HG03432 (cell line): ENCODE results near the gene LARP4B.

Experiments used
- ATAC-seq: cut with Tn5 transposase; IDR thresholded peaks from one replicate; pipeline ENCODE4 v1.9.1; 2021; ENCODE audit warnings: mild to moderate bottlenecking, moderate library complexity; ENCODE audit not compliant: unreplicated experiment

The LARP4B gene

DNA sequence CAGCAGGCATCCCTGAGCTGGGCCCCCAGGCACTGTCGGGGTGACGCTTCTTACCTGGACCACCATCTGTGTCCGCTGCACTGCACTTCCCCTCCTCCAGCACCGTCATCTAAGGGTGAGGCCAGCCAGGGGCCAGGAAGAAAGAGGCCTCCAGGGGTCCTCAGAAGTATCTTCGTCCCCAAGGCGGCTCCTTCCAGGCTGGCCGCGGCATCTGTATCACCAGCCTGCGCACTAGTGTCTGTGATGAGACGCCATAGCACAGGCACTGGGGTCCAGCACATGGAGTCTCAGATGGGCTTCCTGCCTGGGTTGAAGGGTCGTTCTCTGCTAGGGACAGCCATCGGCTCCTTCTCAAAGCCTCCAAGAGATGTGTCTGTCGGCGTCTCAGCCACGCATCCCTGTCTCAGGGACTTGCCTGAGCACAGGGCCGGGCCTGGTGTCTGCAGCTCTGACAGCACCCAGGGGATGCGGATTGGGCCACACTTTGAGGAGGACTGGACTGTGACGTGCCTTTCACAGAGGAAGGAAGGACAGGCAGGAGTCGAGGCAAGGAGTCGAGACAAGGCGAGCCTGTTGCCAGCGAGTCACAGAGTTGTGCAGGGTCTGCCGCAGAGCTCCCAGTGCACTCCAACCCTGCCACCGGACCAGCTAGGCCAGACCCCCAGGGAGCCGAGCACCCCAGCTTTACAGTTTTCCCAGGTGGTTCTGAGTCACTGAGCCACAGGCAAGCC lies 140.5 kb downstream of the LARP4B start:
- ATAC-seq, result no peak

- no peak for ATAC-seq
Measured at GRCh38 chr10:789831-790701, 141.4 kb downstream of the LARP4B start.

DNA sequence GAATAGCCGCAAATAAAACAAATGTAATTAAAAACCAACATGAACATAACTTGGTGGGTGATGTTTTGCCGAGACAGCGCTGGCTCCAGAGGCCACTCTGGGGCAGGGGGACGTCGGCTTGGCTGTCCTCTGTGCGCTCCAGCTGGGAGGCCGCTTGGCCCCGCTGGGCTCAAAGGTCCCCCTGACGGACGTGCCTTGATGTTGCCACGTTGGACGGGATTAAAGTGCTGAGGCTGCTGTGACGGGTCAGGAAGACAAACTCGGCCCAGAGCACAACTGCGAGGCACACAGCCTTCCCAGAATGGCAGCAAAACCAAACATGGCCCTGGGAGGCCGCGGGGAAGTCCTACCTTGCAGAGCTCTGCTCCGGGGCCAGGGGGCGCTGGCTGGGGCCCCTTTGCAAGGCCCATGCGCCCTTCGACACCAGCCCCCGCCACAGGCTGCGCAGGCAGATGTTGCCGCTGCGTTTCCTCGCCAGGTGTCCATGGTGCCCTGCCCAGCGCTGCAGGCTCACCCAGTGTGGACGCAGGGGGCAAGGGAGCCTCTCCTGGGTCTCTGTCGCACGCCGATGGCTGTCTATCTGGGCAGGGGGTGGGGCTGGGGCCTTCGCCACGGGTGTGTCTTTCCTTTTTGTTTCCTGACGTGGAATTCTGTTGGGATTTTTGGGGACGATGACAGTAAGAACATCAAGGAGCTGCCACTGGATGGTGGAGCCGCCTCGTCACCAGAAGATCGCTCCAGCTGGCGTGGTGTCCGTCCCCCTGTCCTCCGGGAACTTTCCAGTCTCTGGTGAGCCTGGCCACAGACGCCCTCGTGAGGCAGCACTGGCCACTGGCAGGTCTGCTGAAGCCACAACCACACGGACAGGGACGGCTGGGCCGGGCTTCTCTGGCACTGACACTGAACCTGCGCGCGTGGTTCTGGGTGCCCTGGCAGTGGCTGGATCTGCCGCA lies 142.4 kb downstream of the LARP4B start:
- no peak for ATAC-seq

- no peak for ATAC-seq
Measured at GRCh38 chr10:787933-788651, 143.4 kb downstream of the LARP4B start.

DNA sequence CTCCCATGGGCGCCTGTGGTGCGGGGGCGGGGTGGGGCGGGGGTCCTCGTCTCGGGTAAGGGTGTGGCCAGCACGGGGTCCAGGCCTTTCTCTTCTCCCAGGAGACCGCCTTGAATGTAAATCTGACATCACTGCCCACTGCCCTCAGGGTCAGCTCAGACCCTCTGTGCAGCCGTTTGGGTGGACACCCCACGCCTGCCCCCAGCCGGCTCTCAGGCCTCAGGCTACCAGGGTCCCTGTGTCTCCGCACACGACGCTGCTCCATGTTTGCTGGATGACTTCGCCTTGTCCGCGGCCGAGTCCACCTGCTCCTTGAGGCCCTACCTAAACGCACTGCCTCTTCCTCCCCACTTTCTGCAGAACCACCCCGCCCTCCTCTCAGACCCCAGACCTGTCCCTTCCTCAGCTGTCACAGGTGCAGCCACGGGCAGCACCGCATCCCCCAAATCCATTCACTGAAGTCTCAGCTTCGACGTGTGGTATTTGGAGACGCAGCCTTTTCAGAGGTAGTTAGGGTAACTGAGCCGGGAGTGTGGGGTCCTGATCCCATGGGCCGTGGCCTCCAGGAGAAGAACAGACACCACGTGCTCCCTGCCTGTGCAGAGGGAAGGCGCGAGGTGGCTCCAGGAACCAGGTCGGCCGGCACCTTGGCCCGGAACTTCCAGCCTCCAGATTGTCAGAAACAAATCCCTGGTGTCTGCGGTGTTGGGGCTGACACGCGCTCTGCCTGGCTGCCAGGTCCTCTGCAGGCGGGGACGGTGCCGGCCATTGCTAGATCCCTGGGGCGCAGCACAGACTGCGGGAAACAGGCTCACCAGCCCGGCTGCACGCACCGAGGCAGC lies 144.7 kb downstream of the LARP4B start:
- ATAC-seq, result no peak

GRCh38 chr10:785861-786214 lies 145.7 kb downstream of the LARP4B start:
- no peak for ATAC-seq

DNA sequence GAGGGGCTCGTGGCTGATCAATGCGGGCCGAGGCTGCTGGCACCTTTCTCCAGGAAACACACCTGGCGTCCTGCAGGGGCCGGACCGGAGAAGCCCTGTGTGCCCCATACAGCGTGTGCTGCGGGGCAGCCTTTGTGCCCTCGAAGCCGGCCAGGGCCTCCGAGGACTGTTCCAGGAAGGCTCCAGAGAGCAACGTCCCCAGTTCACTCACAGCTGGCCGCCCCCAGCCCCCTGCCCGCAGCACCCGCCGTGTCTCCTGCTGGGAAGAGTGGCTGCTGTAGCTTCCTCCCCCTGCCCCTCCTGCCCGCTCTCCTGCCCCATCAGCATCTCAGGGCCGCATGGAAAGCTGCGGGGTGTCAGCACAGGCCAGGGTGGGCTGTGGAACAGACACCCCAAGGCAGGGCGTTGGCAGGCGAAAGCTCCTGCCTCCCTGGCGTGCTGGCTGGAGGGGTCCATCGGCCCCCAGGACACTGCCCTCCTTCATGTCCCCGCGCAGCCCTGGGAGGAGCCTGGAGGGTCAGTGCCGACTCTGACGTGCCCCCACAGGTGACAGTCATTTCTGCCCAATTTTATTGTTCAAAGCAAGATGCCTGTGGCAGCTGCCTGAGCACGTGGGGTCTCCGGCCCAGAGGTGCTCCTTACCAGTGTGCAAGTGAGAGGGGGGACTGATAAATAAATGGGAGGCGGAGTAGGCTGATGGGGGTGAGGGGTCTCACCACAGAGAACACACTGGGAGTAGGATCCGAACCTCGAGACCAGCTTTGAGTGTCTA lies 146.2 kb downstream of the LARP4B start:
- no peak for ATAC-seq

GRCh38 chr10:784403-785088 lies 147.0 kb downstream of the LARP4B start:
- ATAC-seq, result peak; percentile 49

DNA sequence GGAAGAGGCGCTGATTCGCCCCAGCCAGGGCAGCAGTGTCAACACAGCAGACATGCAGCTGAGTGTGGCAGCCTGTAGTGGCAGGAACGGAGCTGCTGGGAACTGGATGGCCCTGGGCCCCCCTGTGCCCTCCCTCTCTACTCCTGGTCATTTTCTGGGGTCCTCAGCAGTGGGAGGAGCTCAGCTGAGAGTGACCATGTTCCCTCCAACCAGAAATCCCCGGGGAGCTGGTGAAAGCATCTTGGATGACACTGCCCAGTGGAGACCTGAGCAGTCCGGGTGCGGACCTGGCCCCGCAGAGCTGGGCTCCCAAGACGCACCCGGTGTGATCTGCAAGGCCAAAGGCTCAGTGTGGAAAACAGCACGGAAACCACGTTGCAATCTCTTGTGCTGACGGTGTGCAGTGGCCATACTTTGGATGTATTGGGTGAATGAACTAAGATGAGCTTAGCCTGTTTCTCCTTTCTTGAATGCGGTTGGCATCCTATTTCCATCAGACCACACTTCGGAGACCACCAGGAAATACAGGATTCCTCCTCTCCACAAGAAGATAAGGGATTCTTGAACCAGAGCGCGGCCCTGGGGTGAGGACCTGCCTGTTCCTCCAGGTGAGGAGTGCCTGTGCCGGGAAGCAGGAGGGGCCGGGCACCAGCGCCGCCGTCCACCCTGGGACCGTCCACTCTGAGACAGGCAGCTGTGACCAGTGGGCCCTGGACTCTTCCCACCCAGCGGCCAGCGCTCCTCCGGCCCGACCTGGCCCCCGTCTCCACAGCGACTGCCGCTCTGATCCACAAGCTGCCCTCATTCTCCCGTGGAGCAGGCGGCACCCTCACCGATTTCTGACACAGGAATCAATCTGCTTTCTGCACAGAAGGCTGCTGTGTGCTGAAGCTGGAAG lies 148.5 kb downstream of the LARP4B start:
- no peak for ATAC-seq

DNA sequence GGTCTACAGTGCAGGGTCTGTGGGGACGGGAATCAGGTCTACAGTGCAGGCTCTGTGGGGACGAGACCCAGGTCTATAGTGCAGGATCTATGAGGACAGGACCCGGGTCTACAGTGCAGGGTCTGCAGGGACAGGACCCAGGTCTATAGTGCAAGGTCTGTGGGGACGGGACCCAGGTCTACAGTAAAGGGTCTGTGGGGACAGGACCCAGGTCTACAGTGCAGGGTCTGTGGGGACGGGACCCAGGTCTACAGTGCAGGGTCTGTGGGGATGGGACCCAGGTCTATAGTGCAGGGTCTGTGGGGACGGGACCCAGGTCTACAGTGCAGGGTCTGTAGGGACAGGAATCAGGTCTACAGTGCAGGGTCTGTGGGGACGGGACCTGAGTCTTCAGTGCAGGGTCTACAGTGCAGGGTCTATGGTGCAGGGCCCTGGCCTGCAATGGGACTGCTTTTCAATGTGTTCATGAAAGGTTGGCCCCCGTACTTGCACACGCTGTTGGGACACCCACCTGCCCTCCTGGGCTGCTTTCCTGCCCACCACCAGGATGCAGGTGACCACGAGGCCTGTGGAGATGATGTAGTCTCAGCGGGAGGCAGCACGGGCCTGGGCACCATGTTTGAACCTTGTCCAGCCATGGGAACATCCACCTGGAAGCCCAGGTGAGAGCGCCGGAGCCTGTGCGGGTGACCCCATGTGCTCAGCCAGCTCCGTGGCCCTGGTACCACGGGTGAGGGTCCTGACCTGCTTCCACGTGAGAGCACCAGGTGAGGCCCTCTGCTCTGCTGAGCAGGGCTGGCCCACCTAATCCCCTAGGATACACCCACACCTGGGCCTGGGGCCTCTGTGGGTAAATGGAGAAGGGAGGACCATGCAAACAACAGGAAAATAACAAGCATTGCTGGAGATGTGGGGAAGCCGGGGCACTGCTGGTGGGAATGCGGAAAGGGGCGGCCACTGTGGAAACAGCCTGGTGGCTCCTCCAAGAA lies 150.7 kb downstream of the LARP4B start:
- ATAC-seq, result no peak

DNA sequence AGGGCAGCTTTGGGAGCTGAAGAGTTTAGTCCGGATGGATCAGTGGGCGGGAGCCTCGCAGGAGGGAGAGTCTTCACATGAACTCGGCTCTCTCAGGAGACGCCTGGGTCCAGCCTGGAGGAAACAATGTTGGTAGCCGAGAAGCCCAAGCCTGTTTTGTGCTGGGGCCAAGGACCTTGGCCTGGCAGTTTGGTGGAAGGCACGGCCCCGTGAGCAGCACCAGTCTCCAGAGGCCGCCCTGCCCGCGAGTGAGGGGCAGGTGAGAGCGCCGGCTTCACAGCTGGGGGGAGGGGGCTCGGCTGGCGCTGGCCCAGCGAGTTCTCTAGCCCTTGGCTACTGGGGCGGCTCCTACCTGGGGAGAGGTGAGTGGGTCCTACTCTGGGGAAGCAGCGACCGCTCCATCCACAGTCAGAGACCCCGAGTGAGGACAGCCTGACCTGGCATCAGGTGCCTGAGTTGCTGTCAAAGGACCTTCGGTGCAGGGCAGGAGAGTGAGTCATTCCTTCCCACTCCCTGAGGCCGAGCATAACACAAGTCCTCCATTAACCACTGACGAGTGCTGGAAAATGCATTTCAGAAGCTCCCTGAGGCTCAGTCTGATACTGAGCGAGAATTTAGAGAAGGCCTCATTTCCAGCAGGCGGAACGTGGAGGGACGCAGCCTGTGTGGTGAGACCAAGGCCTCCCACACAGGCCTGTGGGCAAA lies 152.7 kb downstream of the LARP4B start:
- ATAC-seq, result no peak

DNA sequence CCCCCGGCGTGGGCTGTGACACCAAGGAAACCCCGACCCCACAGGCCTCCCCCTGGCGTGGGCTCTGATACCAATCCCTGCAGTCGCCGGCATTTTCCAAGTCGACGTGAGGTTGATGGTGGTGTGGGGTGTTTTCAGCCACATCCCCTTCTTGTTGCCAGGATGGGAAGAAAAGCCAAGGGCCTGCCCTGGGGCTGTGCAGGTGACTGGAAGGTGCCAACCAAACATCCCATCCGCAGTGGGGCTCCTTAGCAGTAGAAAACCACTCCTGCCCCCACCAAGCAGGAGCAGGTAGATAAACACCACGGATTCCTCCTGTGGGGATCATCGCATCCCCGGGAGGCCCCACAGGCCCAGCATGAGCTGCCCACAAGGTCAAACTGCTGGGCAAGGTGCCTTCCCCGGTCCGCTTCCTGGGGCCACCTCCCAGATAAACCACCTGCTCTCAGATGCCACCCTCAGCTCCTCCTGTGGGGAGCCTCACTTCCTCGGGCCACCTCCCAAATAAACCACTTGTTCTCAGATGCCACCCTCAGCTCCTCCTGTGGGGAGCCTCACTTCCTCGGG lies 153.5 kb downstream of the LARP4B start:
- no peak for ATAC-seq

DNA sequence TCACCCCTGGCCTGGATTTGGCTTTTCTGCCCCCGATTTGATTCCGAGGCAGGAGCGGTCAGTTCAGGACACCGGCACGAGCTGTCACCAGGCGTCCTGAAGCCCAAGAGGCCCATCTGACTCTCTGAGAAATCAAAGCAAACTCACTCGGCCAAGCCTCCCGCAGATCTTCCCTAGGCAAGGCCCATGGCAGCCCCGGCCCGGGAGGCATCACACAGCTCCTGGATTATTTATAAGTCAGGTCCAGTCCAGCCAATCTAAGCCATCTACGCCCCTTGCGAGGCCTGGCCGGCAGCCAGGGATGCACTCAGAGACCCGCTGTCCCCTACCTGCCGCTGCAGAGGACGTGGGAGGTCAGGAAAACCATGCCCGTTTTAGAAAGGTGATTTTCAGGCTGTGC lies 154.7 kb downstream of the LARP4B start:
- ATAC-seq, result no peak

DNA sequence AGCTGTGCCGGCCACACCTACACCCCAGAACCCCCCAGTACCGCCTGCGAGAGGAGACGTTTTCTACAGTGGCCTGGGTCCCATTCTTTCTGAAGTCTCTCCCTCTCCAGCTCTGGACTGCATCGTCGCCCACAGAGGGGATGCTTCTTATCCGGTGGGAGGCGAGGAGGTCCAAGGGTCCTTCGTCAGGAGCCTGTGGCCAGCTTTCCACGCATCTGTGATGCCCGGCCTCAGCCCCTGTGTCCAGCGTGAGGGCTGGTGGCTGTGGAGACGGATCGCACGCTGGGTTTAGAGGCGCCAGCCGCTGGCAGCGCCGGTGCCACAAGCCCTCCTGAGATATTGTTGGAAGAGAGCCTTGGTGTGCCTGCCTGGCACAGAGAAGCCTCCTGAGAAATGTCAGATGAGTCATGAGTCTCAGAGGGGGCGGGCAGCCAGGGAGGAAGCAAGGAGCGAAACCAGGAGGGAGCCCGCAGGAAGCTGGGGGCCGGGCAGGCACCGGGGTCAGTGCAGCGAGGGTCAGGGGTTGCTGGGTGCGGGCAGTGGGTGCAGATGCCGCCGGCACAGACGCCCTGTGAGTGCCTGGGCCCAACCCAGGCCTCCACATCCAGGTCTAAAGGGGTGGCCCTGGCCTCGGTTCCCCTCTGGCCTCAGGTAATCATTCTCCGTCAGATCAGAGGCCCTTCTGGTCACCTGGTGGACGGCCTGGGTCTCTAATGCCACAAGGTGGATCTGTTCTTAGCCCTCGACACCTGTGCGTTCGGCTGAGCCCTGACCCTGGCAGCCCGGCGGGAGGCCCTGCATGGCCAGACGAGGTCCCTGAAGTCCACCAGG lies 156.0 kb downstream of the LARP4B start:
- no peak for ATAC-seq
